Measurements from ENCODE around the gene RCC2. TPM values are rescaled to one million over a fixed set of nuclear protein-coding genes. Genes with fewer than 3 reads are reported as not detected.

The RCC2 gene
- total and polyA plus RNA-seq, 4 donors = 2.1 to 36.7 (median 8.1) TPM

GRCh38 chr1:17363351-17363750 lies 76.1 kb downstream of the RCC2 start:
- Histone ChIP-seq H3K36me3 (ENCODE audit: control insufficient read depth in 4 of 4, insufficient read depth in 3 of 4, low read depth in 1 of 4, low read length in 3 of 4) (no peaks in the 10 kb centered on the region), H3K27ac (ENCODE audit: low read depth in 1 of 2, low read length in 2 of 2) (no peak overlapping the region), H3K27me3 (ENCODE audit: control insufficient read depth in 4 of 4, insufficient read depth in 4 of 4, low read length in 3 of 4) (peaks cover 0 to 2% (median 0%) of the 10 kb centered on the region in 4 donors), H3K4me1 (ENCODE audit: control insufficient read depth in 4 of 4, insufficient read depth in 4 of 4, low read length in 3 of 4) (no peaks in the 10 kb centered on the region), H3K9ac (ENCODE audit: low read depth in 1 of 2, low read length in 2 of 2) (no peak overlapping the region), H3K4me3 (ENCODE audit: low read depth in 1 of 3, low read length in 3 of 3) (no peak overlapping the region), H3K9me3 (ENCODE audit: control insufficient read depth in 4 of 4, low read length in 3 of 4) (no peaks in the 10 kb centered on the region)
- TF ChIP-seq ZBTB33 (IDR thresholded peaks at IDR 0.05) (no peak), FOXA2 (IDR thresholded peaks at IDR 0.05) (no peak), ATF3 (IDR thresholded peaks at IDR 0.05) (no peak), TAF1 (conservative IDR thresholded peaks at IDR 0.05) (no peak), FOXA1 (IDR thresholded peaks at IDR 0.05) (no peak), GABPA (IDR thresholded peaks at IDR 0.05 in 1 of 2, conservative IDR thresholded peaks at IDR 0.05 in 1 of 2) (no peak), RXRA (IDR thresholded peaks at IDR 0.05) (no peak), JUND (IDR thresholded peaks at IDR 0.05) (no peak), NR2F2 (IDR thresholded peaks at IDR 0.05) (no peak), HNF4G (IDR thresholded peaks at IDR 0.05) (no peak), SP1 (IDR thresholded peaks at IDR 0.05) (no peak), HNF4A (conservative IDR thresholded peaks at IDR 0.05) (no peak), EGR1 (IDR thresholded peaks at IDR 0.05; ENCODE audit: low read depth in 2 of 2) (no peak), CTCF (IDR thresholded peaks at IDR 0.05; ENCODE audit: low read depth, low read length, missing input control) (no peak), YY1 (IDR thresholded peaks at IDR 0.05) (no peak)
- no peak for DNase-seq (ENCODE audit: low spot score)
- WGBS = 83% methylated on average over 12 of the region's 12 CpGs

GRCh38 chr1:17361687-17362086 lies 77.8 kb downstream of the RCC2 start:
- WGBS = 87% methylated on average over 4 of the region's 4 CpGs
- no peaks in the 10 kb centered on the region for H3K4me1 ChIP-seq (ENCODE audit: control insufficient read depth in 4 of 4, insufficient read depth in 4 of 4, low read length in 3 of 4)
- no peak overlapping the region for H3K27ac ChIP-seq (ENCODE audit: low read depth in 1 of 2, low read length in 2 of 2)
- H3K9ac ChIP-seq (ENCODE audit: low read depth in 1 of 2, low read length in 2 of 2) = no peak overlapping the region
- no peak overlapping the region for H3K4me3 ChIP-seq (ENCODE audit: low read depth in 1 of 3, low read length in 3 of 3)
- TF ChIP-seq HNF4A (conservative IDR thresholded peaks at IDR 0.05) (no peak), RAD21 (IDR thresholded peaks at IDR 0.05) (no peak), YY1 (IDR thresholded peaks at IDR 0.05) (no peak), FOXA2 (IDR thresholded peaks at IDR 0.05) (no peak), HNF4G (IDR thresholded peaks at IDR 0.05) (no peak), FOXA1 (IDR thresholded peaks at IDR 0.05) (no peak), SP1 (IDR thresholded peaks at IDR 0.05) (no peak), TAF1 (conservative IDR thresholded peaks at IDR 0.05) (no peak), NR2F2 (IDR thresholded peaks at IDR 0.05) (no peak), ZBTB33 (IDR thresholded peaks at IDR 0.05) (no peak), RXRA (IDR thresholded peaks at IDR 0.05) (no peak), MAX (IDR thresholded peaks at IDR 0.05) (no peak), EGR1 (IDR thresholded peaks at IDR 0.05; ENCODE audit: low read depth in 2 of 2) (no peak)
- no peak for DNase-seq (ENCODE audit: low spot score)
- peaks cover 0 to 2% (median 0%) of the 10 kb centered on the region in 4 donors for H3K27me3 ChIP-seq (ENCODE audit: control insufficient read depth in 4 of 4, insufficient read depth in 4 of 4, low read length in 3 of 4)
- H3K9me3 ChIP-seq (ENCODE audit: control insufficient read depth in 4 of 4, low read length in 3 of 4) = no peaks in the 10 kb centered on the region
- H3K36me3 ChIP-seq (ENCODE audit: control insufficient read depth in 4 of 4, insufficient read depth in 3 of 4, low read depth in 1 of 4, low read length in 3 of 4) = no peaks in the 10 kb centered on the region
